PFSK-1 (cell line): ENCODE results near the gene GUK1.

ENCODE experiments used
- FOXP2 ChIP-seq: optimal IDR thresholded peaks from 2 replicates; pipeline ENCODE3; 2011; ENCODE audit warnings: borderline replicate concordance, control low read depth, inconsistent platforms; ENCODE audit not compliant: insufficient read depth; ENCODE audit errors: extremely low read length, extremely low read depth
- POLR2AphosphoS5 ChIP-seq: IDR thresholded peaks from 2 replicates; pipeline ENCODE4 v1.6.1; 2012; ENCODE audit warnings: low read depth, mild to moderate bottlenecking, control low read depth, low read length, moderate library complexity
- SIN3A ChIP-seq: IDR thresholded peaks from 2 replicates; pipeline ENCODE4 v1.6.1; 2012; ENCODE audit warnings: mild to moderate bottlenecking, low read length, moderate library complexity, borderline replicate concordance; ENCODE audit not compliant: insufficient read depth
- TAF1 ChIP-seq: IDR thresholded peaks from 2 replicates; pipeline ENCODE4 v1.6.1; 2012; ENCODE audit warnings: low read length, control low read depth, borderline replicate concordance; ENCODE audit not compliant: insufficient read depth
- TF ChIP-seq, protein P1 (sequence below), 2 experiments: IDR thresholded peaks; 2 replicates each; pipeline versions ENCODE4 v1.6.1 to v1.8.0; 2011 to 2012; ENCODE audit warnings: low read depth in 2 of 2, low read length in 2 of 2, control low read depth in 1 of 2, inconsistent platforms in 1 of 2, mild to moderate bottlenecking in 1 of 2, moderate library complexity in 1 of 2; ENCODE audit not compliant: insufficient read depth in 1 of 2

The GUK1 gene

DNA sequence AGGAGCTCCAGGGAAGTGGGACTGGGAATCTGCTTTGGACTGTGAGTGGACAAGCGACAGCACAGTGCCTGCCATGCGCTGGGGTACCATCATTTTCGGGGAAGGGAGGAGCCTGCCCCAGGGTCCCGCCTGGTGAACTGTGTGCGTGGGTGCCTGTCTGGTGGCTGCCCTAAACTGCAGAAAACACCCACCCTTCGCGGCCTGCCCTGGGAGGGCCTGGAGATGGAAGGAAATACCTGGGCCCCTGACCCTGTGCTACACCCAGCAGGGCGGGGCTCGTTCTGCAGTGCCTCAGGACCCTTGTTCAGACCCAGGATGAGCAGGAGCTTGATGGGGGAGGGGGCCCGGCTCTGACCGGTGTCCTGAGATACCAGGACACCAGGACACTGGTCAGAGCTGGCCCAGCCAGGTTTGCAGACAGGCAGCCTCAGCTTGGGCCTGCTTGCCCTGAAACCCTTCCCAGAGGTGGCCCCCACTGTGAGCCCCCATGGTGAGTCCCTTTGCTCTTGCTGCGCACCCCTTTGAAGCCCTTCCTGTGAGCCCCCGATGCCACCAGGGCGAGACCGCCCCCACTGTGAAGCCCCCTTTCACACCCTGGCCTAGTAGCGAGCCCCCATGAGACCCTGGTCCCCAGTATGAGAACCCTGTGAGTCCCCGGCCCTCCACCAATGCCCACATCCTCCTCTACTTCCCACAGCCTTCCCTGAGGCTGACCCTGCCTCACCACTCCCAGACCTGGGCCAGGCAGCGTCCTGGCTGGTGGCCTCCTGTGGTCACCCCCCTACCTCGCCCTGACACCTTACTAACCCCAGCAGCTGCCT lies 12.2 kb downstream of the GUK1 start:
- TF ChIP-seq TAF1 (no peak), SIN3A (no peak), FOXP2 (no peak)

DNA sequence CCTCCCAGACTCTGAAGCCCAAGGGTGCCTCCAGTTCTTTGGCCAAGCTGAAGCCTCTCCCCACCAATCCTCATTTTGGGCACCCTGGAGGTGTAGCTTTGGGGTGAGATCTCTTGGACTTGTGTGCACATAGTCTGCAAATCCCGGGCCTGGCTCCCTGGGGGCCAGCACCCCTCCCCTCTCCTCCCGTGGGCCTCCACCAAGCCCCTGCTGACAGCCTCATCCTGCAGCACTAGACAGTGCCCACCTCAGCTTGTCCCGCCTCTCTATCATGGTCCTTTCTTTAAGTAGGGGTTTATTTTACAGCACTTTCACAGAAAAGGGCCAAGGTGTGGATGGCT lies 12.8 kb downstream of the GUK1 start:
- TF ChIP-seq POLR2AphosphoS5 (no peak), FOXP2 (no peak), SIN3A (no peak), TAF1 (no peak)
- TF ChIP-seq, protein P1, sequence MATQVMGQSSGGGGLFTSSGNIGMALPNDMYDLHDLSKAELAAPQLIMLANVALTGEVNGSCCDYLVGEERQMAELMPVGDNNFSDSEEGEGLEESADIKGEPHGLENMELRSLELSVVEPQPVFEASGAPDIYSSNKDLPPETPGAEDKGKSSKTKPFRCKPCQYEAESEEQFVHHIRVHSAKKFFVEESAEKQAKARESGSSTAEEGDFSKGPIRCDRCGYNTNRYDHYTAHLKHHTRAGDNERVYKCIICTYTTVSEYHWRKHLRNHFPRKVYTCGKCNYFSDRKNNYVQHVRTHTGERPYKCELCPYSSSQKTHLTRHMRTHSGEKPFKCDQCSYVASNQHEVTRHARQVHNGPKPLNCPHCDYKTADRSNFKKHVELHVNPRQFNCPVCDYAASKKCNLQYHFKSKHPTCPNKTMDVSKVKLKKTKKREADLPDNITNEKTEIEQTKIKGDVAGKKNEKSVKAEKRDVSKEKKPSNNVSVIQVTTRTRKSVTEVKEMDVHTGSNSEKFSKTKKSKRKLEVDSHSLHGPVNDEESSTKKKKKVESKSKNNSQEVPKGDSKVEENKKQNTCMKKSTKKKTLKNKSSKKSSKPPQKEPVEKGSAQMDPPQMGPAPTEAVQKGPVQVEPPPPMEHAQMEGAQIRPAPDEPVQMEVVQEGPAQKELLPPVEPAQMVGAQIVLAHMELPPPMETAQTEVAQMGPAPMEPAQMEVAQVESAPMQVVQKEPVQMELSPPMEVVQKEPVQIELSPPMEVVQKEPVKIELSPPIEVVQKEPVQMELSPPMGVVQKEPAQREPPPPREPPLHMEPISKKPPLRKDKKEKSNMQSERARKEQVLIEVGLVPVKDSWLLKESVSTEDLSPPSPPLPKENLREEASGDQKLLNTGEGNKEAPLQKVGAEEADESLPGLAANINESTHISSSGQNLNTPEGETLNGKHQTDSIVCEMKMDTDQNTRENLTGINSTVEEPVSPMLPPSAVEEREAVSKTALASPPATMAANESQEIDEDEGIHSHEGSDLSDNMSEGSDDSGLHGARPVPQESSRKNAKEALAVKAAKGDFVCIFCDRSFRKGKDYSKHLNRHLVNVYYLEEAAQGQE (IDR thresholded peaks at IDR 0.05; ENCODE audit: insufficient read depth in 1 of 2, low read depth in 2 of 2, low read length in 2 of 2): no peak

DNA sequence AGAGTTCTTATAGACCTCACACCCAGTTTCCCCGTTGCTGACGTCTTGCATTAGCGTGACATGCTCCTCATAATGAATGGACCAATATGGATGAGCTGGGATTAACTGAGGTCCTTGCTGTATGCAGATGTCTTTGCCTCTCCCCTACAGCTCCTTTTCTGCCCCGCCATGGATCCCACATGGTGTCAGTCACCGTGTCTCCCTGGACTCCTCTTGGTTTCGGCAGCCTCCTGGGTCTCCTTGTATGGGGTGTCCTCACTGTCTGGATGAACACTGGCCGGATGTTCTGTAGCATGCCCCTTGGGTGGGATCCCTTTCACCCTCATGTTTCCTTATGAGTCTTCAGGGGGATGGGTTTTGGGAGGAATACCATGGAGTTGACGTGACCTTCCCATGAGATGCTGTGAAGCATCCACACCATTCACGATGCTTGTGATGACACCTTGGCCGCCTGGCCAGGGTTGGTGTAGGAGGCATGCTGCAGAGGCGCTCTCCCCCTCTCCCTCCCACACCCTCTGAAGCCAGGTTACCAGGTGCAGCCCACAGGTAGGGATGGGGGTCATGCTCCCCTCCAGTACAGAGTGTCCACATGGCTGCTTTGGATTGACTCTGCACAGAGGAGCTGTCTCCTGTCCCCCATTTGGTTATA lies 14.1 kb downstream of the GUK1 start:
- no peak for TF ChIP-seq TAF1
- TF ChIP-seq, protein P1 (IDR thresholded peaks at IDR 0.05; ENCODE audit: insufficient read depth in 1 of 2, low read depth in 2 of 2, low read length in 2 of 2): no peak
- TF ChIP-seq FOXP2: no peak
- TF ChIP-seq POLR2AphosphoS5: no peak
- no peak for TF ChIP-seq SIN3A

DNA sequence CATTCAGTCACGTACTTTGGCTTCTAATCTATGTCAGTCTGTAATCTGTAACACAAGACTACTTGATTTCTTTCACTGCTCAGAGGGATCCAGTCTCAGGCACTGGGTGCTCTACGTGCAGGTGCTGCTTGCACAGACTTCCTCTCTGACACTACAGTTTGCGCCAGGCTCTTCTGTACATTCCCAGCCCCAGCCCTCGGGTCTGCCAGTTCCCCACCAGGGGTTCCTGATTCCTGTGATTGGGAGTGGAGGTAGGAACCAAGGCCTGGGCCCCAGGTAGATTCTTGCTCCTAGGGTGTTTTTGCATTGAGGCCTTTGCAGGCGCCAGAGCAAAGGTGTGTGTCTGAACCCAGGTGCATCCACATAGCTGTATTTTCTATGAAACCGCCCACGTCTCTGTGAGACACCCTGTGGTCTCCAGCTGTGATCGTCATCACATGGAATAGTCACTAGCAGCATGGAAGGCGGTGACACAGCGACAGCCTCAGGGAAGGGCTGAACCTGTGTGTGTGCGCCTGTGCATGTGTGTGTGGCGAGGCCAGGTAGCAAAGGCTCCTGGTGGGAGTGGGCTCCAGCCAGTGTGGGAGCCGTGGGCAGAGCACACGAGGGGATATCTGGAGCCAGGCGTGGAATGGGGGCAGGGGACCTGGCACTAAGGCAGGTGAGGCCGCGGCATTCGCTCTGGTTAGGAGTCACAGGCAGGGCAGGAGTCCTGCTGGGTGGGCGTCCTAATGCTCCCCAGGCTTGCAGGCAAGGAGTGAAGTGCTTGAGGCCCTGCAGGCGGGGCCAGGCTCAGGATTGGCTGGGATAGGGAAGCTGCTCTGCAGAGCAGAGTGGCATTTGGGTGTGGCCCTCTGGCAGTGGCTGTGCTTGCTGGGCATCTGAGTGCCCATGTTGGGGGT lies 14.8 kb downstream of the GUK1 start:
- TF ChIP-seq, protein P1 (IDR thresholded peaks at IDR 0.05; ENCODE audit: insufficient read depth in 1 of 2, low read depth in 2 of 2, low read length in 2 of 2): no peak
- TF ChIP-seq POLR2AphosphoS5: no peak
- no peak for TF ChIP-seq FOXP2
- no peak for TF ChIP-seq SIN3A
